ENCODE data around the gene COG5. TPM values are rescaled to one million over a fixed set of nuclear protein-coding genes. Genes with fewer than 3 reads are reported as not detected.

The COG5 gene
- total and polyA plus RNA-seq, 2 experiments from 2014 or later = 15.8 to 53.5 TPM

- H3K4me2 ChIP-seq = no peak overlapping the region
- H3K79me2 ChIP-seq = no peaks in the 10 kb centered on the region
- H3K4me3 ChIP-seq = no peak overlapping the region
- H3K27me3 ChIP-seq = no peaks in the 10 kb centered on the region
- no peak overlapping the region for H2AFZ ChIP-seq
- no peaks in the 10 kb centered on the region for H3K36me3 ChIP-seq (replicated peaks; ENCODE audit: insufficient read depth, low read depth)
- no peaks in the 10 kb centered on the region for H3K9me3 ChIP-seq (ENCODE audit: low read depth)
- TF ChIP-seq EZH2 (IDR thresholded peaks at IDR 0.05; ENCODE audit: borderline replicate concordance) (no peak), CTCF (IDR thresholded peaks at IDR 0.05; ENCODE audit: poor library complexity) (no peak), EZH2phosphoT487 (IDR thresholded peaks at IDR 0.05; ENCODE audit: low read depth, severe bottlenecking, unreplicated experiment) (no peak)
- no peak for DNase-seq (ENCODE audit: low spot score)
- no peak overlapping the region for H3K27ac ChIP-seq
- no peaks in the 10 kb centered on the region for H3K9me2 ChIP-seq (replicated peaks; ENCODE audit: insufficient read depth)
- 100% methylated on average over 1 of the region's 1 CpG for WGBS (ENCODE audit: low lambda C conversion rate, missing lambda C conversion rate)
- H4K20me1 ChIP-seq (ENCODE audit: insufficient read depth, poor library complexity, severe bottlenecking) = no peaks in the 10 kb centered on the region
- H3K4me1 ChIP-seq (ENCODE audit: insufficient read depth) = no peaks in the 10 kb centered on the region
Observed at GRCh38 chr7:107414198-107414597, 149.5 kb downstream of the COG5 start.

GRCh38 chr7:107408349-107408748, 155.4 kb downstream of the COG5 start:
- no peaks in the 10 kb centered on the region for H3K36me3 ChIP-seq (replicated peaks; ENCODE audit: insufficient read depth, low read depth)
- no peak overlapping the region for H3K4me2 ChIP-seq
- no peaks in the 10 kb centered on the region for H4K20me1 ChIP-seq (ENCODE audit: insufficient read depth, poor library complexity, severe bottlenecking)
- no peak for DNase-seq (ENCODE audit: low spot score)
- no peak for TF ChIP-seq EZH2phosphoT487 (IDR thresholded peaks at IDR 0.05; ENCODE audit: low read depth, severe bottlenecking, unreplicated experiment)
- TF ChIP-seq EZH2 (IDR thresholded peaks at IDR 0.05; ENCODE audit: borderline replicate concordance) = no peak
- no peak for TF ChIP-seq CTCF (IDR thresholded peaks at IDR 0.05; ENCODE audit: poor library complexity)
- no peak overlapping the region for H3K4me3 ChIP-seq
- no peaks in the 10 kb centered on the region for H3K4me1 ChIP-seq (ENCODE audit: insufficient read depth)
- no peaks in the 10 kb centered on the region for H3K9me2 ChIP-seq (replicated peaks; ENCODE audit: insufficient read depth)
- no peak overlapping the region for H2AFZ ChIP-seq
- H3K9me3 ChIP-seq (ENCODE audit: low read depth) = no peaks in the 10 kb centered on the region
- no peaks in the 10 kb centered on the region for H3K27me3 ChIP-seq
- no peaks in the 10 kb centered on the region for H3K79me2 ChIP-seq
- H3K27ac ChIP-seq = no peak overlapping the region

GRCh38 chr7:107405559-107405958, 158.2 kb downstream of the COG5 start:
- Histone ChIP-seq H3K27me3 (no peaks in the 10 kb centered on the region), H3K9me3 (ENCODE audit: low read depth) (no peaks in the 10 kb centered on the region), H3K4me1 (ENCODE audit: insufficient read depth) (no peaks in the 10 kb centered on the region), H3K36me3 (replicated peaks; ENCODE audit: insufficient read depth, low read depth) (no peaks in the 10 kb centered on the region), H3K9me2 (replicated peaks; ENCODE audit: insufficient read depth) (no peaks in the 10 kb centered on the region), H3K27ac (no peak overlapping the region), H2AFZ (no peak overlapping the region), H4K20me1 (ENCODE audit: insufficient read depth, poor library complexity, severe bottlenecking) (no peaks in the 10 kb centered on the region), H3K79me2 (no peaks in the 10 kb centered on the region), H3K4me2 (no peak overlapping the region), H3K4me3 (no peak overlapping the region)
- TF ChIP-seq CTCF (IDR thresholded peaks at IDR 0.05; ENCODE audit: poor library complexity) = no peak
- no peak for DNase-seq (ENCODE audit: low spot score)
